Caco-2 (cell line): ENCODE data around the gene NRCAM. TPM values are rescaled to one million over a fixed set of nuclear protein-coding genes. Genes with fewer than 3 reads are reported as not detected.
A peak's percentile ranks its signal among the peaks of the same experiment; 100 is the strongest.

Experiments used
- BruUV-seq: library from RNA; stranded (reverse); fragments of 400-500 nt; replicated peaks from 2 replicates; lab custom pipeline; 2021; lab: Mats Ljungman, UMichigan
- CTCF ChIA-PET: fragments of 300-600 bp; sonication (Branson Sonifier 250); formaldehyde crosslinking; loops from one replicate; lab custom pipeline; 2022; ENCODE audit warnings: antibody characterized with exemption; lab: Charles Lee
- POLR2A ChIA-PET: fragments of 300-600 bp; sonication (Branson Sonifier 250); formaldehyde crosslinking; loops from one replicate; lab custom pipeline; 2022; ENCODE audit warnings: antibody characterized with exemption; lab: Charles Lee
- DNase-seq, 2 experiments: peaks; one replicate each; pipeline versions ENCODE4 v3.0.0 to v3.0.0-alpha.2; 2020 to 2022
- H3K27me3 ChIP-seq: replicated peaks from 2 replicates; pipeline ENCODE4 v1.6.0; 2011; ENCODE audit warnings: low read length; ENCODE audit not compliant: control insufficient read depth, insufficient read depth
- H3K36me3 ChIP-seq: 2 replicates; pipeline ENCODE4 v1.5.1; 2011; ENCODE audit warnings: low read length; ENCODE audit not compliant: control insufficient read depth, insufficient read depth
- H3K4me1 ChIP-seq: fragments of 250-450 bp; sonication (Bioruptor Pico); 2 replicates; pipeline ENCODE4 v1.5.1; 2020; ENCODE audit warnings: mild to moderate bottlenecking
- H3K4me3 ChIP-seq: 2 replicates; pipeline ENCODE4 v1.5.1; 2011; ENCODE audit warnings: low read depth, mild to moderate bottlenecking, control low read depth, low read length
- H3K9me3 ChIP-seq: fragments of 250-450 bp; sonication (Bioruptor Pico); 2 replicates; pipeline ENCODE4 v1.5.1; 2020; ENCODE audit warnings: mild to moderate bottlenecking, moderate library complexity
- H3K27ac Mint-ChIP-seq: one replicate; pipeline ENCODE4 v1.8.0; 2022; ENCODE audit warnings: mixed read lengths; ENCODE audit not compliant: unreplicated experiment
- H3K27me3 Mint-ChIP-seq: one replicate; pipeline ENCODE4 v1.8.0; 2022; ENCODE audit warnings: mixed read lengths; ENCODE audit not compliant: insufficient read depth, unreplicated experiment
- H3K36me3 Mint-ChIP-seq: one replicate; pipeline ENCODE4 v1.8.0; 2022; ENCODE audit warnings: mild to moderate bottlenecking, mixed read lengths; ENCODE audit not compliant: insufficient read depth, unreplicated experiment
- H3K4me1 Mint-ChIP-seq: one replicate; pipeline ENCODE4 v1.8.0; 2022; ENCODE audit warnings: low read depth, mixed read lengths; ENCODE audit not compliant: unreplicated experiment
- H3K4me3 Mint-ChIP-seq: one replicate; pipeline ENCODE4 v1.8.0; 2022; ENCODE audit warnings: mild to moderate bottlenecking, moderate library complexity, mixed read lengths; ENCODE audit not compliant: unreplicated experiment
- H3K9me3 Mint-ChIP-seq: one replicate; pipeline ENCODE4 v1.8.0; 2022; ENCODE audit warnings: mixed read lengths; ENCODE audit not compliant: unreplicated experiment
- intact Hi-C: fragments of 100-400 bp; cut with micrococcal nuclease; formaldehyde crosslinking; loops from one replicate; pipeline ENCODE4 v1.10.0; 2022; ENCODE audit not compliant: unreplicated experiment
- total RNA-seq: library from RNA; stranded (reverse); gene quantifications from 2 replicates; pipeline ENCODE4 v1.2.3, GENCODE V29; 2022
- TF ChIP-seq, protein P1 (sequence below), 2 experiments: fragments of 200-600 bp in 1 of 2; IDR thresholded peaks; 1 replicate in 1 of 2; 2 replicates in 1 of 2; pipeline versions ENCODE4 v1.5.1 to v1.8.0; 2011 to 2022; ENCODE audit warnings: antibody characterized with exemption in 1 of 2, control low read depth in 1 of 2, inconsistent platforms in 1 of 2, low read depth in 1 of 2, low read length in 1 of 2, mild to moderate bottlenecking in 1 of 2, moderate library complexity in 1 of 2; ENCODE audit not compliant: insufficient read depth in 1 of 2, severe bottlenecking in 1 of 2, unreplicated experiment in 1 of 2

The NRCAM gene
- total RNA-seq, 1 experiment from 2014 or later = 96.2 TPM

DNA sequence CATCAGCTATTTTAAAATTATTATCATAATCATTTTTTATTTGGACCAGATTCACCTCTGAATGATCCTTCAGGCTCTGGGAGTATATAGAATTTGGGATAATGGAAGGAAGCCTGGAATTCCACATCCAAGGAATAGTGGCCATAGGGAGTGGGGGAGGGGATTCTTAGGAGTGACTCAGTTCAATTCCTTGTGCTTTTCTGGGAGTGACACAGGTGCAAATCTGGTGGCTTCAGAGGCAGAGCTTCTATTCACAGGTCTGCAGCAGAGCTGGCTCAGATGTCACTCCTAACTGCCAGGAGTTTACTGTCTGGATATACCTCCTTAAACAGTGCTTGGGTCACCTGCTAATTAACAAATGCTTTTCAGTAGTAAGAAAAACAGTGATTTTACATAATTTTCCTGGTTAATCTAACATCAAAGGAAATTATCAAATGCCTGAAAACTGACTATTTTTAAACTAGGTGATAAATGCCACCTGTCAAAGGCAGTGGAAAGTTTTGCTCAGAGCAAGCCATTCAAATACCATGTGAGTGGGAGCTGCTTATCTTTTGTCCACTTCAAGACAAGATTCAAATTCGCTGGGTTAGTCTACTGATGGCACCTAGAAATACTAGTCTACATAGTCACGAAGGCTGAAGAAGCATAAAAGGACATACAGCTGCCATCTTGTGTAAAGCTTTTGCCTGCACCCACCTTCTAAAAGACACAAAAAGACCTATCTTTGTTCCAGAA, 219.4 kb downstream of the NRCAM start:
- peaks cover 65% of the 10 kb centered on the region for H3K4me1 ChIP-seq
- intact Hi-C loops = loop anchor here (5.0 kb wide), 2 partner anchors 210 to 235 kb away; partner anchors contain the start of gene LAMB1
- ChIA-PET POLR2A (no interaction called here), CTCF (no interaction called here)
- peak in 1 of 2 experiments; percentile 21 for DNase-seq
- H3K4me1 Mint-ChIP-seq = peaks cover 44% of the 10 kb centered on the region
- H3K4me3 Mint-ChIP-seq = no peak overlapping the region
- H3K27me3 ChIP-seq = no peaks in the 10 kb centered on the region
- TF ChIP-seq, protein P1, sequence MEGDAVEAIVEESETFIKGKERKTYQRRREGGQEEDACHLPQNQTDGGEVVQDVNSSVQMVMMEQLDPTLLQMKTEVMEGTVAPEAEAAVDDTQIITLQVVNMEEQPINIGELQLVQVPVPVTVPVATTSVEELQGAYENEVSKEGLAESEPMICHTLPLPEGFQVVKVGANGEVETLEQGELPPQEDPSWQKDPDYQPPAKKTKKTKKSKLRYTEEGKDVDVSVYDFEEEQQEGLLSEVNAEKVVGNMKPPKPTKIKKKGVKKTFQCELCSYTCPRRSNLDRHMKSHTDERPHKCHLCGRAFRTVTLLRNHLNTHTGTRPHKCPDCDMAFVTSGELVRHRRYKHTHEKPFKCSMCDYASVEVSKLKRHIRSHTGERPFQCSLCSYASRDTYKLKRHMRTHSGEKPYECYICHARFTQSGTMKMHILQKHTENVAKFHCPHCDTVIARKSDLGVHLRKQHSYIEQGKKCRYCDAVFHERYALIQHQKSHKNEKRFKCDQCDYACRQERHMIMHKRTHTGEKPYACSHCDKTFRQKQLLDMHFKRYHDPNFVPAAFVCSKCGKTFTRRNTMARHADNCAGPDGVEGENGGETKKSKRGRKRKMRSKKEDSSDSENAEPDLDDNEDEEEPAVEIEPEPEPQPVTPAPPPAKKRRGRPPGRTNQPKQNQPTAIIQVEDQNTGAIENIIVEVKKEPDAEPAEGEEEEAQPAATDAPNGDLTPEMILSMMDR (IDR thresholded peaks at IDR 0.05; ENCODE audit: insufficient read depth in 1 of 2, low read depth in 1 of 2, low read length in 1 of 2, severe bottlenecking in 1 of 2, unreplicated experiment in 1 of 2) = no peak
- H3K27me3 Mint-ChIP-seq = no peaks in the 10 kb centered on the region
- no peak overlapping the region for H3K27ac Mint-ChIP-seq
- H3K36me3 ChIP-seq = no peaks in the 10 kb centered on the region
- no peak overlapping the region for H3K4me3 ChIP-seq
- BruUV-seq = no TSS peak
- no peaks in the 10 kb centered on the region for H3K9me3 ChIP-seq
- H3K9me3 Mint-ChIP-seq = no peaks in the 10 kb centered on the region
- peaks cover 6% of the 10 kb centered on the region for H3K36me3 Mint-ChIP-seq

DNA sequence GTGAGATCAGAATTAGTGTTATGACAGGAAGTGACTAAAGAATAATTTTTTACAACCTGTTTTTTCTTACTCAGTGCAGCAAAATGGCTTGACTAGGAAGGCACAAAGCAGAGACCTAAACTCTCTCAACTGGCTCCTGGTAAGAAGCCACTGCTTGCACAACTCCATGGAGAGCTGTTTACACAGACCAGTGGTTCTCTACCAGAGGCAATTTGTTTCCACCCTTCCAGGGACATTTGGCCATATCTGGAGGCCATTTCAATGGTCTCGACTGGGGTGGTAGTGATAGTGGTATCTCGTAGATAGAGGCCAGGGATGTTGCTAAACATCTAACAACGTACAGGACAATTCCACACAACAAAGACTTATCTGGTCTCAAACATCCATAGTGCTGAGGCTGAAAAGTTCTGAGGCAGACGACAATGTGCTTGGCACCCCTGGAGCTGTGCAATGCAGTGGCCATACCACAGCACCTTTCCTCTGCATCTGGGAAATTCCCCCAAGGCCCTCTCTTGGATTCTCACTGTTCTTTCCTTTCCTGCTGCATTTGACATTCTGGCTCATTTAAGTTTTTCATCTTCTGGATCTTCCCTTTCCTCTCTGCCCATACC, 220.7 kb downstream of the NRCAM start:
- intact Hi-C loops = loop anchor here (1.0 to 5.0 kb wide), 5 partner anchors 11 to 233 kb away; partner anchors contain the start of gene LAMB1
- H3K36me3 ChIP-seq = no peaks in the 10 kb centered on the region
- TSS peak; percentile 67 for BruUV-seq
- CTCF ChIA-PET = interaction anchor here (0.9 to 1.3 kb wide), 2 partner anchors 13 to 224 kb away, joined by 3 to 4 read pairs; no protein-coding TSS in a partner anchor
- no peaks in the 10 kb centered on the region for H3K27me3 Mint-ChIP-seq
- peak overlapping the region; percentile 81 for H3K27ac Mint-ChIP-seq
- peaks cover 39% of the 10 kb centered on the region for H3K4me1 Mint-ChIP-seq
- TF ChIP-seq, protein P1 (IDR thresholded peaks at IDR 0.05; ENCODE audit: insufficient read depth in 1 of 2, low read depth in 1 of 2, low read length in 1 of 2, severe bottlenecking in 1 of 2, unreplicated experiment in 1 of 2) = no peak
- H3K9me3 Mint-ChIP-seq = no peaks in the 10 kb centered on the region
- peak; percentile 78 to 89 for DNase-seq
- POLR2A ChIA-PET = interaction anchor here (1.0 kb wide), 1 partner anchor 63 kb away, joined by 3 read pairs; no protein-coding TSS in a partner anchor
- H3K4me3 ChIP-seq = no peak overlapping the region
- H3K27me3 ChIP-seq = no peaks in the 10 kb centered on the region
- peaks cover 59% of the 10 kb centered on the region for H3K4me1 ChIP-seq
- H3K9me3 ChIP-seq = no peaks in the 10 kb centered on the region
- H3K36me3 Mint-ChIP-seq = peaks cover 8% of the 10 kb centered on the region
- H3K4me3 Mint-ChIP-seq = peak overlapping the region; percentile 40

DNA sequence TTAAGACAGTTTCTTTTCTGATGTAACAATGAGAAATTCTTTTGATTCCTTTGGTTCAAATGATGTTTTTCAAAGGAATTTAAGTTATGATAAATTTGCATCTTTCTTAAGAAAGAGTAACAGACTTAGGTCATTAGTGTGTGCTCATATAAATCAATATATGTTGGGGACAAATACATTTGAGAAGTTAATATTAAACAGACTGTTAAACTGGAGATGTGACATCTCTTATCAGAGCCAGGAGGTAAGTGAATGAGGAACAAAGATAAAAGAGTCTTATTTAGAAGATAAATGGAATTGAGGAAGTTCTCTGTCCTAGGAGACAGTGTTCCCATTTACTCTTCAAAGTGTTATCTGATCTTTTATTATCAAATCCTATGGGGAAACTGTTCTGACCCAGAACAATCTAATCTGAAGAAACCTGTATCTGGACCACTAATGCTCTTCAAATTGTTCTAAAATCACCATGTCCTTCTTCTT, 221.2 kb downstream of the NRCAM start:
- H3K4me3 ChIP-seq = no peak overlapping the region
- intact Hi-C loops = loop anchor here (1.0 to 5.0 kb wide), 5 partner anchors 11 to 233 kb away; partner anchors contain the start of gene LAMB1
- no TSS peak for BruUV-seq
- CTCF ChIA-PET = interaction anchor here (1.3 kb wide), 1 partner anchor 12 kb away, joined by 3 read pairs; no protein-coding TSS in a partner anchor
- H3K4me1 ChIP-seq = peaks cover 59% of the 10 kb centered on the region
- Mint-ChIP-seq H3K4me1 (peaks cover 44% of the 10 kb centered on the region), H3K36me3 (peaks cover 14% of the 10 kb centered on the region), H3K27me3 (no peaks in the 10 kb centered on the region), H3K4me3 (peak overlapping the region; percentile 40), H3K9me3 (no peaks in the 10 kb centered on the region), H3K27ac (peak overlapping the region; percentile 81)
- no peaks in the 10 kb centered on the region for H3K36me3 ChIP-seq
- POLR2A ChIA-PET = interaction anchor here (1.0 kb wide), 1 partner anchor 64 kb away, joined by 3 read pairs; no protein-coding TSS in a partner anchor
- H3K9me3 ChIP-seq = no peaks in the 10 kb centered on the region
- no peak for DNase-seq
- TF ChIP-seq, protein P1 (IDR thresholded peaks at IDR 0.05; ENCODE audit: insufficient read depth in 1 of 2, low read depth in 1 of 2, low read length in 1 of 2, severe bottlenecking in 1 of 2, unreplicated experiment in 1 of 2) = no peak
- no peaks in the 10 kb centered on the region for H3K27me3 ChIP-seq
